Upper lobe of left lung (tissue), 6 donors: ENCODE data around the gene XYLT1. TPM values are rescaled to one million over a fixed set of nuclear protein-coding genes. Genes with fewer than 3 reads are reported as not detected.

ENCODE experiments used
- ATAC-seq, 2 donors: fragments of 200-7000 bp; cut with Tn5 transposase; one replicate each; pipeline ENCODE4 v1.9.1; 2022; ENCODE audit warnings: mild to moderate bottlenecking in 2 of 2, moderate library complexity in 2 of 2; ENCODE audit not compliant: low FRiP score in 2 of 2
- DNase-seq, 2 donors: peaks; one replicate each; pipeline ENCODE4 v3.0.0-alpha.2; 2019 to 2020
- H3K27ac ChIP-seq, 4 donors: fragments of 200-600 bp; sonication (generic); one replicate each; pipeline ENCODE4 v1.5.1; 2016 to 2019
- H3K27me3 ChIP-seq, 4 donors: fragments of 200-600 bp; sonication (generic); one replicate each; pipeline ENCODE4 v1.5.1; 2017 to 2019
- H3K36me3 ChIP-seq, 4 donors: fragments of 200-600 bp; sonication (generic); one replicate each; pipeline ENCODE4 v1.5.1; 2016 to 2019
- H3K4me1 ChIP-seq, 4 donors: fragments of 200-600 bp; sonication (generic); one replicate each; pipeline ENCODE4 v1.5.1; 2018 to 2019
- H3K4me3 ChIP-seq, 4 donors: fragments of 200-600 bp; sonication (generic); one replicate each; pipeline ENCODE4 v1.5.1; 2017 to 2019; ENCODE audit warnings: mild to moderate bottlenecking in 2 of 4, moderate library complexity in 1 of 4
- H3K9me3 ChIP-seq, 4 donors: fragments of 200-600 bp; sonication (generic); one replicate each; pipeline ENCODE4 v1.5.1; 2018 to 2019
- CTCF ChIP-seq, 6 experiments: fragments of 450-650 bp in 4 of 6; fragments of 200-600 bp in 2 of 6; sonication (generic) in 2 of 6; IDR thresholded peaks; one replicate each; pipeline ENCODE4 v1.5.1; 2016 to 2019; ENCODE audit warnings: antibody characterized with exemption in 6 of 6
- EP300 ChIP-seq, 4 donors: sonication (generic); formaldehyde crosslinking; IDR thresholded peaks; one replicate each; pipeline ENCODE4 v1.5.1; 2017; ENCODE audit warnings: antibody characterized with exemption in 4 of 4, control low read depth in 2 of 4
- POLR2A ChIP-seq, 4 donors: fragments of 450-650 bp; IDR thresholded peaks; one replicate each; pipeline ENCODE4 v1.5.1; 2016 to 2017; ENCODE audit warnings: antibody characterized with exemption in 4 of 4, mild to moderate bottlenecking in 2 of 4
- POLR2AphosphoS5 ChIP-seq, 2 donors: sonication (generic); formaldehyde crosslinking; IDR thresholded peaks; one replicate each; pipeline ENCODE4 v1.5.1; 2017; ENCODE audit warnings: antibody characterized with exemption in 2 of 2
- WGBS, 2 donors: methylation state at CpG; one replicate each; pipeline ENCODE4 v1.1.5; 2017 to 2018; 5-methylcytosine and 5-hydroxymethylcytosine counted together
- small RNA-seq, 4 donors: library from RNA; depleted of rRNA; stranded (forward); fragments of <200 nt; gene quantifications; one replicate each; pipeline ENCODE3, GENCODE V24; 2016
- total RNA-seq, 6 donors: library from RNA; depleted of rRNA in 4 of 6; stranded (reverse); fragments of >200 nt in 4 of 6; gene quantifications; one replicate each; pipeline versions ENCODE4 v1.1.0 to v1.2.1, GENCODE V29; 2016 to 2021
- donor health status: DM: no; HTN: no; CAD: no; lungs with moderate emphysema.
- donor health status: DM: no; HTN: yes; CAD: no; lungs with severe emphysema.

XYLT1 gene
- total RNA-seq, 6 donors from 2014 or later: 3.0 to 26.2 (median 6.8) TPM

- ATAC-seq: no peak
Observed at GRCh38 chr16:17061326-17061725, 409.4 kb downstream of the XYLT1 start.

GRCh38 chr16:17058471-17058870 is 412.3 kb downstream of the XYLT1 start:
- Histone ChIP-seq H3K9me3 (no peaks in the 10 kb centered on the region), H3K27ac (no peak overlapping the region), H3K4me1 (no peaks in the 10 kb centered on the region), H3K27me3 (no peaks in the 10 kb centered on the region), H3K4me3 (no peak overlapping the region), H3K36me3 (no peaks in the 10 kb centered on the region)
- no peak for TF ChIP-seq POLR2AphosphoS5 (IDR thresholded peaks at IDR 0.05)
- no peak for TF ChIP-seq EP300 (IDR thresholded peaks at IDR 0.05)
- TF ChIP-seq CTCF (IDR thresholded peaks at IDR 0.05): no peak
- no peak for TF ChIP-seq POLR2A (IDR thresholded peaks at IDR 0.05)
- WGBS, 2 donors: 78 to 80% methylated on average over 7 of the region's 7 CpGs
- ATAC-seq (no peak), DNase-seq (no peak)

More at GRCh38 chr16:17061326-17061725, 409.4 kb downstream of the XYLT1 start:
- H3K4me1 ChIP-seq: no peaks in the 10 kb centered on the region
- TF ChIP-seq POLR2A (IDR thresholded peaks at IDR 0.05) (no peak), POLR2AphosphoS5 (IDR thresholded peaks at IDR 0.05) (no peak), CTCF (IDR thresholded peaks at IDR 0.05) (no peak), EP300 (IDR thresholded peaks at IDR 0.05) (no peak)
- no peaks in the 10 kb centered on the region for H3K9me3 ChIP-seq
- 94 to 100% methylated on average over 2 of the region's 2 CpGs for WGBS, 2 donors
- H3K36me3 ChIP-seq: no peaks in the 10 kb centered on the region
- H3K4me3 ChIP-seq: no peak overlapping the region
- H3K27ac ChIP-seq: no peak overlapping the region
- no peaks in the 10 kb centered on the region for H3K27me3 ChIP-seq
- no peak for DNase-seq

- 78% methylated on average over 1 of the region's 1 CpG; no CpG with 5 or more reads in 1 of the 2 donors for WGBS, 2 donors
- Histone ChIP-seq H3K27ac (no peak overlapping the region), H3K4me1 (no peaks in the 10 kb centered on the region), H3K9me3 (no peaks in the 10 kb centered on the region), H3K4me3 (no peak overlapping the region), H3K27me3 (no peaks in the 10 kb centered on the region), H3K36me3 (no peaks in the 10 kb centered on the region)
- TF ChIP-seq POLR2A (IDR thresholded peaks at IDR 0.05): no peak
- no peak for TF ChIP-seq CTCF (IDR thresholded peaks at IDR 0.05)
- TF ChIP-seq EP300 (IDR thresholded peaks at IDR 0.05): no peak
- no peak for TF ChIP-seq POLR2AphosphoS5 (IDR thresholded peaks at IDR 0.05)
- ATAC-seq (peak in 1 of 2 donors; percentile 53), DNase-seq (peak in 1 of 2 donors; percentile 12)
Observed at GRCh38 chr16:17056666-17057065, 414.1 kb downstream of the XYLT1 start.

GRCh38 chr16:17053536-17054160 is 417.1 kb downstream of the XYLT1 start:
- ATAC-seq (no peak), DNase-seq (no peak)
- no peaks in the 10 kb centered on the region for H3K27me3 ChIP-seq
- H3K36me3 ChIP-seq: no peaks in the 10 kb centered on the region
- H3K4me1 ChIP-seq: no peaks in the 10 kb centered on the region
- no peak overlapping the region for H3K27ac ChIP-seq
- H3K4me3 ChIP-seq: no peak overlapping the region
- WGBS, 2 donors: 38 to 56% methylated on average over 4 of the region's 4 CpGs
- H3K9me3 ChIP-seq: no peaks in the 10 kb centered on the region
- TF ChIP-seq CTCF (IDR thresholded peaks at IDR 0.05) (no peak), POLR2AphosphoS5 (IDR thresholded peaks at IDR 0.05) (no peak), POLR2A (IDR thresholded peaks at IDR 0.05) (no peak), EP300 (IDR thresholded peaks at IDR 0.05) (no peak)

Small RNA genes lying within 50 kb of the gene (small RNA-seq; reads per million reads assigned to genes)
- 0 reads per million in 4 donors for gene AC109446.1
